Fibroblast of villous mesenchyme (primary cell): ENCODE results near the gene RSPH9. TPM values are rescaled to one million over a fixed set of nuclear protein-coding genes. Genes with fewer than 3 reads are reported as not detected.

Experiments
- DNase-seq: peaks from one replicate; pipeline ENCODE4 v3.0.0-alpha.2; 2010; ENCODE audit warnings: low read depth
- H3K4me3 ChIP-seq: 2 replicates; pipeline ENCODE4 v1.5.1; 2011; ENCODE audit warnings: low read depth, mild to moderate bottlenecking, low read length
- CTCF ChIP-seq: IDR thresholded peaks from 2 replicates; pipeline ENCODE4 v1.5.1; 2012; ENCODE audit warnings: low read depth, mild to moderate bottlenecking, low read length; ENCODE audit not compliant: insufficient read depth
- total RNA-seq: library from RNA; depleted of rRNA; stranded (reverse); fragments of >200 nt; gene quantifications from 2 replicates; pipeline ENCODE4 v1.2.3, GENCODE V29; 2012

RSPH9 gene
- total RNA-seq, 1 donor, result 0.86 TPM

- no peak overlapping the region for H3K4me3 ChIP-seq
- DNase-seq, result no peak
- no peak for TF ChIP-seq CTCF
Observed at GRCh38 chr6:43712579-43712978, 67.7 kb downstream of the RSPH9 start.

GRCh38 chr6:43713643-43714310 is 68.9 kb downstream of the RSPH9 start:
- TF ChIP-seq CTCF, result no peak
- H3K4me3 ChIP-seq, result no peak overlapping the region
- no peak for DNase-seq

- no peak for TF ChIP-seq CTCF
- H3K4me3 ChIP-seq, result no peak overlapping the region
- DNase-seq, result peak; percentile 77
Observed at GRCh38 chr6:43714311-43715055, 69.6 kb downstream of the RSPH9 start.

- DNase-seq, result no peak
- TF ChIP-seq CTCF, result no peak
- H3K4me3 ChIP-seq, result no peak overlapping the region
Observed at GRCh38 chr6:43715056-43715788, 70.4 kb downstream of the RSPH9 start.

GRCh38 chr6:43716099-43716498 is 71.3 kb downstream of the RSPH9 start:
- TF ChIP-seq CTCF, result no peak
- H3K4me3 ChIP-seq, result no peak overlapping the region
- DNase-seq, result no peak

- no peak overlapping the region for H3K4me3 ChIP-seq
- no peak for TF ChIP-seq CTCF
- DNase-seq, result no peak
Observed at GRCh38 chr6:43717389-43717788, 72.6 kb downstream of the RSPH9 start.
